Hepatocyte (in vitro differentiated cells): Measurements from ENCODE around the gene ARSB.

ENCODE experiments used
- EZH2 ChIP-seq: fragments of 200-600 bp; sonication (generic); IDR thresholded peaks from 2 replicates; pipeline ENCODE4 v1.6.1; 2016; ENCODE audit warnings: antibody characterized with exemption, mild to moderate bottlenecking, borderline replicate concordance
- EZH2phosphoT487 ChIP-seq: fragments of 200-600 bp; sonication (generic); IDR thresholded peaks from one replicate; pipeline ENCODE4 v1.6.1; 2018; ENCODE audit warnings: antibody characterized with exemption, mild to moderate bottlenecking, low read depth, moderate library complexity; ENCODE audit not compliant: unreplicated experiment, severe bottlenecking
- TF ChIP-seq, protein P1 (sequence below): fragments of 200-600 bp; sonication (generic); IDR thresholded peaks from 2 replicates; pipeline ENCODE4 v1.5.1; 2016; ENCODE audit warnings: antibody characterized with exemption, mild to moderate bottlenecking; ENCODE audit not compliant: poor library complexity

- TF ChIP-seq EZH2phosphoT487 (no peak), EZH2 (no peak)
- TF ChIP-seq, protein P1, sequence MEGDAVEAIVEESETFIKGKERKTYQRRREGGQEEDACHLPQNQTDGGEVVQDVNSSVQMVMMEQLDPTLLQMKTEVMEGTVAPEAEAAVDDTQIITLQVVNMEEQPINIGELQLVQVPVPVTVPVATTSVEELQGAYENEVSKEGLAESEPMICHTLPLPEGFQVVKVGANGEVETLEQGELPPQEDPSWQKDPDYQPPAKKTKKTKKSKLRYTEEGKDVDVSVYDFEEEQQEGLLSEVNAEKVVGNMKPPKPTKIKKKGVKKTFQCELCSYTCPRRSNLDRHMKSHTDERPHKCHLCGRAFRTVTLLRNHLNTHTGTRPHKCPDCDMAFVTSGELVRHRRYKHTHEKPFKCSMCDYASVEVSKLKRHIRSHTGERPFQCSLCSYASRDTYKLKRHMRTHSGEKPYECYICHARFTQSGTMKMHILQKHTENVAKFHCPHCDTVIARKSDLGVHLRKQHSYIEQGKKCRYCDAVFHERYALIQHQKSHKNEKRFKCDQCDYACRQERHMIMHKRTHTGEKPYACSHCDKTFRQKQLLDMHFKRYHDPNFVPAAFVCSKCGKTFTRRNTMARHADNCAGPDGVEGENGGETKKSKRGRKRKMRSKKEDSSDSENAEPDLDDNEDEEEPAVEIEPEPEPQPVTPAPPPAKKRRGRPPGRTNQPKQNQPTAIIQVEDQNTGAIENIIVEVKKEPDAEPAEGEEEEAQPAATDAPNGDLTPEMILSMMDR: no peak
Measured at GRCh38 chr5:78912811-78913210, 72.3 kb downstream of the ARSB start.
